HG02798 (cell line): Measurements from ENCODE around the gene C8G.

ENCODE experiments used
- ATAC-seq: cut with Tn5 transposase; IDR thresholded peaks from one replicate; pipeline ENCODE4 v1.9.1; 2021; ENCODE audit warnings: mild to moderate bottlenecking; ENCODE audit not compliant: unreplicated experiment, poor library complexity

The C8G gene

GRCh38 chr9:136952321-136952850 lies 7.3 kb downstream of the C8G start:
- ATAC-seq = no peak

DNA sequence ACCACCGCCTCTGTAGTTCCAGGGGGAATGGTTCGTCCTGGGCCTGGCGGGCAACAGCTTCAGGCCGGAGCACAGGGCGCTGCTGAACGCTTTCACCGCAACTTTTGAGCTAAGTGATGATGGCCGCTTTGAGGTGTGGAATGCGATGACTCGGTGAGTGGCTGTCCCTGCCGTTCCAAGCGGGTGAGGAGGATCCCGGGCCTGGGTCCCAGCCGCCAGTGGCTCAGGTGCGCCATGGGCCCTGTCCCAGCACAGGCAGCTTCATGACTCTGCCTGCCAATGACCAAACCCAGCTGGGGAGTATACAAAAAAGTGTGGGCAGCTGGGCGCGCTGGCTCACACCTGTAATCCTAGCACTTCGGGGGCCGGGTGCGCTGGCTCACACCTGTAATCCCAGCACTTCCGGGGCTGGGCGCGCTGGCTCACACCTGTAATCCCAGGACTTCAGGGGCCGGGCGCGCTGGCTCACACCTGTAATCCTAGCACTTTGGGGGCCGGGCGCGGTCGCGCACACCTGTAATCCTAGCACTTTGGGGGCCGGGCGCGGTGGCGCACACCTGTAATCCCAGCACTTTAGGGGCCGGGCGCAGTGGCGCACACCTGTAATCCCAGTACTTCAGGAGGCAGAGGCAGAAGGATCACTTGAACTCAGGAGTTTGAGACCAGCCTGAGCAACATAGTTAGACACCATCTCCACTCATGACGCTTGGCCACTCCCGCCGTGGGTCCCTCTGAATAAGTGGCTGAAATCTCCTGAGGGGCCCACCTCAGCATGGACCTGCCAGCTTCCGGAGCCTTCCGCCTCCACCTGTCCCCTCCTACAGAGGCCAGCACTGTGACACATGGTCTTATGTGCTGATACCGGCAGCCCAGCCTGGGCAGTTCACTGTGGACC lies 8.1 kb downstream of the C8G start:
- no peak for ATAC-seq

DNA sequence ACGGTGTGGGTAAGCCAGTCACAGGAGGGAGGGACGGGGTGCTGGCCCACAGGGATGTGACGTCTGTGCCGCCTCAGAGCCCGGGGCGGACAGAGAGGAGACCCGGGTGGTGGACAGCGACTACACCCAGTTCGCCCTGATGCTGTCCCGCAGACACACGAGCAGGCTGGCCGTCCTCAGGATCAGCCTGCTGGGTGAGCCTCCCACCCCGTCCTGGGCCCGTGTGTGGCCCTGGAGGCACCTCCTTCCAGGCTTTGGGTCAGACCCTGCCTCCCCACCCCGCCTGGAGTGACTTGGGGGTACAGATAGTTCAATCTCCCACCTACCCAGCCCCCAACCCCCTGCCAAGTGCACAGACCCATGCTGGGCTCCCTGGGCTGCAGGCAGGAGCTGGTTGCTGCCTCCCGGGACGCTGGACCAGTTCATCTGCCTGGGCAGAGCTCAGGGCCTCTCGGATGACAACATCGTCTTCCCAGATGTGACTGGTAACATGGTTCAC lies 8.8 kb downstream of the C8G start:
- ATAC-seq = no peak

DNA sequence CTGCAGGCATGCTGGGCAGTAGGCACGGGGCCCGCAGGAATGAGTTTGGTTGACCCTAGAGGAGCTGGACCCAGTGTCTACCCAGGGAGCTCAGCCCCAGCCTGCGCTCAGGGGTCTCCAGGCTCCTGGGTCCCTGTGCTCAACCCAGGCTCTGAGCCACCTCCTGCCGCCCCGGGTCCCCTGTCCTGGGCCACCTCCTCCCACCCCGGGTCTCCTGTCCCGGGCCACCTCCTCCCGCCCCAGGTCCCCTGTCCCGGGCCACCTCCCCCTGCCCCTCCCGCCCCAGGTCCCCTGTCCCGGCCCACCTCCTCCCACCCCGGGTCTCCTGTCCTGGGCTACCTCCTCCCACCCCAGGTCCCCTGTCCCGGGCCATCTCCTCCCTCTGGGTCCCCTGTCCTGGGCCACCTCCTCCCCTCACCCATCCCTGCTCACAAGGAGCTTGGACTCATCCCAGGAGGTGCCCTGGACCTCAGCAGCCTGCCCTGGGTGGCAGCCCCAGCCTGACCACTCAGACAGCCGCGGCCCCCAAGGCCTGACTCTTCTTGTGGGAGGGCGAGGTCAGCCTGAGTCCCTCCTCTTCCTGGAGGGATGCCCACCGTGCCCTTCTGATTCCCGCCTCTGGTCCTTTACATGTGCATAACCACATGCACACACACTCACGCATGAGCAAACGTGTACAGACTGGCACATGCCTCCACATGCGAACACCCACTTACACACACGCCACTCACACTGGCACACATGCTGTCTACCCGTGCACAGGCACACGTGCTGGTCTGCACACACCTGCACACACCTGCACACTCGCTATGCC lies 9.4 kb downstream of the C8G start:
- ATAC-seq = no peak

DNA sequence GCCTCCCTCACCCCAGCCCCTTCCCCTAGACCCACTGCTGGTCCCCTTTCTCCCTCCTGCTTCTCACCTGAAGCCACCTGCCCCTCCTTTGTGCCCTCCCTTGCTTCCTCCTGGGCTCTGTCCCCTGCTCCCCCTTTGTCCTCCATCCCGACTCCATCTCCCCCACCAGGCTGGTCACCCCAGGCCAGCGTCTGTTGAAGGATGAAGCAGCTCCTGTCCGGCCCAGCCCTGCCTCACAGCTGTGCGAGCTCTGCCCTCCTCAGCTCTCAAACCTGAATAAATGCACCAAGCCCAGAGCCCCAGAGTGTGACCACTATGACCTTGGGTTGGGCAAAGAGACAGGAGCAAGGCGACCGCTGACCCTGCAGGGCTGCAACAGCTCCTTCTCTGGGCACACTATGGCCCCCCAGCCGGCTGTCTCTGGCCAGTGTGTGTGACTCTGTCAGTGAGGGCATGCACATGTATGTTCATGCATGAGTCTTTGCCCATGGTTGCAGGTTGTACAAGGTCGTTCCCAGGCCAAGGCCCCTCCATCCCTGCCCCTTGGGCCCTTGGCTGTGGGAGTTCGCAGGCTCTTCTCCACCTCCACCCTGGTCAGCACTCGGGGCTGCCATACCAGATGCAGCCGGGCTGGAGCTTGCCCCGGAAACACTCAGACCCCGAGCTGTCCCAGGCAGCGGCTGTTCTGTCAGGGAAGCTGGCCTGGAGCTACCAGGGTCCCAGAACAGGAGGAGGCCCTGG lies 10.3 kb downstream of the C8G start:
- no peak for ATAC-seq

GRCh38 chr9:136955943-136956335 lies 10.9 kb downstream of the C8G start:
- no peak for ATAC-seq

- no peak for ATAC-seq
Measured at GRCh38 chr9:136956604-136957003, 11.6 kb downstream of the C8G start.

DNA sequence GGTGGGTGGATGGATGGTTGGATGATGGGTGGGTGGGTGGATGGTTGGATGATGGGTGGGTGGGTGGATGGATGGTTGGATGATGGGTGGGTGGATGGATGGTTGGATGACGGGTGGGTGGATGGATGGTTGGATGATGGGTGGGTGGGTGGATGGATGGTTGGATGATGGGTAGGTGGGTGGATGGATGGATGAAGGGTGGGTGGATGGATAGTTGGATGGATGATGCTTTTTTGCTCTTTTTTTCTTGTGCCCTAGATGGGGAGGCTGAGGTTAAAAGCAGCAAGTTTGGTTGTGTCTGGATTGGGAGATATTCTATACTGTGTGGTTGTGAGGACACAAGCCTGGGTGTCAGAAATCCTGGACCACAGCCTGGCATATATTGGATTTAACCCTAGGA lies 12.4 kb downstream of the C8G start:
- ATAC-seq = no peak

GRCh38 chr9:136957901-136958300 lies 12.9 kb downstream of the C8G start:
- no peak for ATAC-seq

DNA sequence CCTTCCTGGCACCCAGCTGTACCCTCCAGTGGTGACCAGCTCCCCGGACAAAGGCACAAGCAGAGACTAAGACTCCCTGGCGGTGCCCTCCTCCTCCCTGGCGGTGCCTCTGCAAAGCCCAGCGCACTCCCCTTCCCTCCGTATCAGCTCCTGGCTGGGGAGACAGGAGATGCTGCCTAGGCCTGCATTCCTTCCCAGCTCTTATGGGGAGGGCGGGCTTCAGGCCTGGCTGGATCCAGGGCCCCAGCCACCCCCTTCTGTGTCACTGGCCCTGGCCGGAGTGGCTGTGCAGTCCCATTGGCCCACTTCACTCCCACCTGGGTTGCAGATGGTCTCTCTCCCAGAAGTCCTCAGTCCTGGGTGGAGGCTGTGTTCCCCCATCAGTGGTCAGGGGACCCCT lies 13.4 kb downstream of the C8G start:
- no peak for ATAC-seq

GRCh38 chr9:136958898-136959850 lies 14.1 kb downstream of the C8G start:
- ATAC-seq = no peak

GRCh38 chr9:136960212-136960937 lies 15.3 kb downstream of the C8G start:
- no peak for ATAC-seq

GRCh38 chr9:136960938-136961275 lies 15.9 kb downstream of the C8G start:
- ATAC-seq = no peak

DNA sequence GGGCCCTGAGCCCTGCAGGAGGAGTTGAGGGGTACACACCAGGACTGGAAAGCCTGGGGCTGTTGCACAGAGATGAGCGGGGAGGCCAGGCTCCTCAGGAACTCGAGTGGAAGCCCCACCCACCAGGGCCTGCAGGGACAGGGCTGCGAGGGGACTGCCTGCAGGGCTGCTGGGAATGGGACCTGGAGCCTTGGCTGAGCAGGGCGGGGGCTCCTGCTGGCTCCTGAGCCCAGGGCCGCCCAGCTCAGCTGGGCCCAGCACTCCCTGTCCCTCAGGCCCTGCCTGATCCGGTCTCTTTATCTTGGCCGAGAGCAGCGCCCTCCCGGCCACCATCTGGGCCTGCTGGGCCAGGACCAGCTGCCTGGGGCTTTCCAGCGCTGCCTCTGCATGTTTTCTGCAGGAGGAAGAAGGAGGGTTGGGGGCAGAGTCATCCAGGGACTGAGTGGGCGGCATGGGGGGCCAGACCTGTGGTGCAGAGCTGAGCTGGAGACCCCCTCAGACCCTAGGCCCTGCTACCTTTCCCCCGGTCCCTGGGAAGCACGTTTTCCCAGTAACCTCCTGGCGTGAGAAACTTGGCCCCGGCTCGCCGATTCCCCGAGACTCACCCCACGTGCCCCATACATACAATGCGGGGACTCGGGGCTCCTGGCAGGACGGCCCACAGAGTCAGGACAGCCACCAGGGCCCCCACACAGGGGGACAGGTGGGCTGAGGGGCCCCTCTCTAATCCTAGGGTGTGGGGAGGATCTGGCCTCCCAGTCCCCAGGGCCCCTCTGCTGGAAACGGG lies 16.4 kb downstream of the C8G start:
- no peak for ATAC-seq

DNA sequence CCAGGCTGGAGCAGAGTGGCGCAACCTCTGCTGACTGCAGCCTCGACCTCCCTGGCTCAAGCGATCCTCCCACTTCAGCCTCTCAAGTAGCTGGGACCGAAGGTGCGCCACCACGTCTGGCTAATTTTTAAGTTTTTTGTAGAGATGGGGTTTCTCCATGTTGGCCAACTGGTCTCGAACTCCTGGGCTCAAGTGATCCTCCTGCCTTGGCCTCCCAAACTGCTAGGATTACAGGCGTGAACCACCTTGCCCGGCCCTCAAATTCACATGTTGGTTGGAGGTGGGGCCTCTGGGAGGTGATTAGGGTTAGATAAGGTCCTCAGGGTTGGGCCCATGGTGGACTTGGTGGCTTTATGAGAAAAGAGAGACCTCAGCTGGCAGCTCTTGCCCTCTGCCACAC lies 17.1 kb downstream of the C8G start:
- ATAC-seq = no peak

- ATAC-seq = no peak
Measured at GRCh38 chr9:136962701-136963248, 17.7 kb downstream of the C8G start.

DNA sequence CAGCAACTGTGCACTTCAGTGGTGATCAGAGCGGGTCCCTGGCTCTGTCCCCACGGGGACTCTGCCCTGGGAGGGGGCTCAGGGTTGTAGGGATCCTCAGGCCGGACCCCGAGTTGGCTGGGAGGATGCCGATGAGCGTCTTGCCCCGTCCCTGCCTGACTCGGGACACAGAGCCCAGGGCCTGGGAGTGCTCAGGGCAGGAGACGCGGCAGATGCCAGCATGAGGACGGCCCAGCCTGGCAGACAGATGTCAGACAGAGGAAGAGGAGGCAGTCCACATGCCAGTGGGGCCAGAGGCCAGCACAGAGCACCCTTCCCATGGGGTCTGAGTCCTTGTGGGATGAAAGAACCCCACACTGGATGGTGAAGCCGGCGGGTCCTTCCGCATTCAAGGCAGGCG lies 18.3 kb downstream of the C8G start:
- ATAC-seq = no peak

DNA sequence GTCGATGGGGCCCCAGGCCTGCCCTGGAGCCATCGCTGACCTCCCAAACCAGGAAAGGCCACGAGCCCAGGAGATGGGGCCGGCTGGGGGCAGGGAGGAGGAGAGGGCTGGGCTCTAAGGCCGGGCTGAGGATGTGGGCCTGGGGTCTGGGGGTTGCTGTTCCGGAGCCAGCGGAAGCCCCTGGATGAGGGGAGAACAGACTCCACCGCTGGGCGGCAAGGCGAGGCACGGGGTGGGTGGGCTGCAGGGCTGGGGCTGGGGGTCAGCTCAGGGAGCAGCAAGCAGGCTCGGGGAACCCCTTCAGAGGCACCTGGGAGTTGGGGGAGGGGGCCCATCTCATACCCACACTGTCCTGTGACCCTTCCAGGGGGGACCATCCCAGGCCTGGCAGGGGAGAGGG lies 18.7 kb downstream of the C8G start:
- ATAC-seq = no peak
